Measurements from ENCODE around the gene SGMS1.

GRCh38 chr10:50304660-50305059 is 319.1 kb downstream of the SGMS1 start:
- TF ChIP-seq CTCF (IDR thresholded peaks at IDR 0.05) (no peak), POLR2A (IDR thresholded peaks at IDR 0.05) (no peak)
